IMR-90 (cell line): ENCODE data around the gene DPYSL3. TPM values are rescaled to one million over a fixed set of nuclear protein-coding genes. Genes with fewer than 3 reads are reported as not detected.

Experiments used
- ATAC-seq: fragments of 200-7000 bp; cut with Tn5 transposase; 2 replicates; pipeline ENCODE4 v1.9.1; 2020; ENCODE audit warnings: low read depth, mild to moderate bottlenecking, moderate library complexity
- BruUV-seq: library from RNA; stranded (reverse); fragments of 400-500 nt; replicated peaks from 2 replicates; lab custom pipeline; 2021; lab: Mats Ljungman, UMichigan
- CTCF ChIA-PET: fragments of 300-600 bp; formaldehyde crosslinking; extraction: SDS; loops from one replicate; lab custom pipeline; 2021; ENCODE audit warnings: antibody characterized with exemption; lab: Yijun Ruan, JAX
- POLR2A ChIA-PET: fragments of 300-600 bp; sonication (Branson Sonifier 250); formaldehyde crosslinking; loops from one replicate; lab custom pipeline; 2022; ENCODE audit warnings: antibody characterized with exemption; ENCODE audit not compliant: unreplicated experiment; lab: Charles Lee
- DNase-seq: peaks from one replicate; pipeline ENCODE4 v3.0.0; 2013
- H2AFZ ChIP-seq: replicated peaks from 2 replicates; pipeline ENCODE3; 2013; ENCODE audit warnings: low read length, mild to moderate bottlenecking; ENCODE audit not compliant: poor library complexity
- H2AK5ac ChIP-seq: 2 replicates; pipeline ENCODE4 v1.6.1; 2013; ENCODE audit warnings: low read depth, low read length, inconsistent platforms
- H2AK9ac ChIP-seq: replicated peaks from 2 replicates; pipeline ENCODE3; 2013; ENCODE audit warnings: mild to moderate bottlenecking, low read depth, low read length, moderate library complexity; ENCODE audit not compliant: poor library complexity
- H2BK120ac ChIP-seq: 2 replicates; pipeline ENCODE4 v1.6.1; 2013; ENCODE audit warnings: low read depth, low read length, inconsistent platforms
- H2BK15ac ChIP-seq: 3 replicates; pipeline ENCODE4 v1.6.1; 2013; ENCODE audit warnings: low read depth, low read length, inconsistent platforms
- H2BK20ac ChIP-seq: 2 replicates; pipeline ENCODE4 v1.6.1; 2013; ENCODE audit warnings: low read depth, mild to moderate bottlenecking, inconsistent platforms, low read length, moderate library complexity
- H2BK5ac ChIP-seq: 2 replicates; pipeline ENCODE4 v1.6.1; 2013; ENCODE audit warnings: mild to moderate bottlenecking, low read depth, low read length, inconsistent platforms; ENCODE audit not compliant: poor library complexity, severe bottlenecking
- H3K14ac ChIP-seq: replicated peaks from 2 replicates; pipeline ENCODE4 v1.6.1; 2013; ENCODE audit warnings: low read depth, low read length, inconsistent platforms
- H3K18ac ChIP-seq: 2 replicates; pipeline ENCODE4 v1.6.1; 2013; ENCODE audit warnings: low read depth, low read length, control low read depth
- H3K23ac ChIP-seq: 2 replicates; pipeline ENCODE4 v1.6.1; 2013; ENCODE audit warnings: low read depth, low read length, inconsistent platforms
- H3K27ac ChIP-seq: 2 replicates; pipeline ENCODE4 v1.5.1; 2013; ENCODE audit warnings: mild to moderate bottlenecking, control low read depth, low read length; ENCODE audit not compliant: insufficient read depth
- H3K27me3 ChIP-seq: 2 replicates; pipeline ENCODE4 v1.6.1; 2013; ENCODE audit warnings: low read length; ENCODE audit not compliant: control insufficient read depth, insufficient read depth
- H3K36me3 ChIP-seq: 2 replicates; pipeline ENCODE4 v1.6.1; 2013; ENCODE audit warnings: low read length, mixed read lengths; ENCODE audit not compliant: control insufficient read depth, insufficient read depth
- H3K4ac ChIP-seq: 2 replicates; pipeline ENCODE4 v1.6.1; 2013; ENCODE audit warnings: low read depth, low read length, inconsistent platforms
- H3K4me1 ChIP-seq: 2 replicates; pipeline ENCODE4 v1.6.1; 2013; ENCODE audit warnings: low read length, mixed read lengths; ENCODE audit not compliant: control insufficient read depth, insufficient read depth
- H3K4me2 ChIP-seq: 2 replicates; pipeline ENCODE4 v1.6.1; 2013; ENCODE audit warnings: low read depth, mild to moderate bottlenecking, control low read depth, low read length, moderate library complexity
- H3K4me3 ChIP-seq: 2 replicates; pipeline ENCODE4 v1.5.1; 2013; ENCODE audit warnings: low read depth, mild to moderate bottlenecking, control low read depth, low read length, moderate library complexity; ENCODE audit not compliant: insufficient read depth
- H3K56ac ChIP-seq: 2 replicates; pipeline ENCODE4 v1.6.1; 2013; ENCODE audit warnings: low read length, inconsistent platforms; ENCODE audit not compliant: insufficient read depth; ENCODE audit errors: extremely low read depth
- H3K79me1 ChIP-seq, 2 experiments: 2 replicates each; pipeline ENCODE4 v1.6.1; 2013; ENCODE audit warnings: low read length in 2 of 2, inconsistent platforms in 1 of 2, low read depth in 1 of 2
- H3K9ac ChIP-seq: 2 replicates; pipeline ENCODE4 v1.6.1; 2013; ENCODE audit warnings: low read depth, low read length, control low read depth
- H3K9me1 ChIP-seq: 2 replicates; pipeline ENCODE4 v1.6.1; 2013; ENCODE audit warnings: low read length, inconsistent platforms; ENCODE audit not compliant: insufficient read depth
- H3K9me3 ChIP-seq: 2 replicates; pipeline ENCODE4 v1.6.1; 2013; ENCODE audit warnings: low read length; ENCODE audit not compliant: control insufficient read depth, insufficient read depth
- H4K20me1 ChIP-seq: 2 replicates; pipeline ENCODE4 v1.6.1; 2013; ENCODE audit warnings: low read length, inconsistent platforms; ENCODE audit not compliant: insufficient read depth
- H4K5ac ChIP-seq: 2 replicates; pipeline ENCODE4 v1.6.1; 2013; ENCODE audit warnings: mild to moderate bottlenecking, low read depth, low read length, control low read depth
- H4K8ac ChIP-seq, 2 experiments: 2 replicates each; pipeline ENCODE4 v1.6.1; 2013; ENCODE audit warnings: low read depth in 2 of 2, low read length in 2 of 2, control low read depth in 1 of 2, inconsistent platforms in 1 of 2
- H4K91ac ChIP-seq: 2 replicates; pipeline ENCODE4 v1.6.1; 2013; ENCODE audit warnings: low read depth, low read length, inconsistent platforms; ENCODE audit not compliant: insufficient read depth
- BHLHE40 ChIP-seq: fragments of 150-350 bp; IDR thresholded peaks from 2 replicates; pipeline ENCODE4 v1.6.1; 2016; ENCODE audit warnings: mild to moderate bottlenecking, low read depth, low read length
- FOS ChIP-seq: fragments of 150-350 bp; IDR thresholded peaks from 2 replicates; pipeline ENCODE4 v1.6.1; 2016; ENCODE audit warnings: low read depth, low read length
- MAFK ChIP-seq: IDR thresholded peaks from 2 replicates; pipeline ENCODE4 v1.6.1; 2012; ENCODE audit warnings: low read depth, low read length, improper control_type of control experiment
- MXI1 ChIP-seq: IDR thresholded peaks from 2 replicates; pipeline ENCODE4 v1.6.1; 2012; ENCODE audit warnings: low read depth, mild to moderate bottlenecking, low read length, moderate library complexity, borderline replicate concordance
- POLR2A ChIP-seq: IDR thresholded peaks from 2 replicates; pipeline ENCODE4 v1.6.1; 2012; ENCODE audit warnings: mild to moderate bottlenecking, low read depth, low read length
- RAD21 ChIP-seq: IDR thresholded peaks from 2 replicates; pipeline ENCODE4 v1.6.1; 2012; ENCODE audit warnings: low read length, improper control_type of control experiment
- RCOR1 ChIP-seq: IDR thresholded peaks from 2 replicates; pipeline ENCODE4 v1.6.1; 2012; ENCODE audit warnings: mild to moderate bottlenecking, low read length, improper control_type of control experiment; ENCODE audit not compliant: insufficient replicate concordance
- RFX5 ChIP-seq: IDR thresholded peaks from 2 replicates; pipeline ENCODE4 v1.8.0; 2012; ENCODE audit warnings: low read depth, mild to moderate bottlenecking, low read length, moderate library complexity
- SMC3 ChIP-seq: fragments of 150-350 bp; IDR thresholded peaks from 2 replicates; pipeline ENCODE4 v1.6.1; 2016; ENCODE audit warnings: low read depth, mild to moderate bottlenecking, antibody characterized with exemption, low read length, moderate library complexity
- WGBS, 2 experiments: methylation state at CpG; one replicate each; pipeline versions ENCODE4 v1.1.5 to v1.1.7; 2013; ENCODE audit warnings: missing lambda C conversion rate in 2 of 2; ENCODE audit not compliant: insufficient read length in 1 of 2; ENCODE audit errors: extremely low coverage in 2 of 2; 5-methylcytosine and 5-hydroxymethylcytosine counted together
- dilution Hi-C: fragments of 300-500 bp; cut with HindIII; formaldehyde crosslinking; loops from one replicate; pipeline ENCODE4 v1.14.3; 2018; ENCODE audit warnings: low sequenced_read_pairs; ENCODE audit not compliant: unreplicated experiment
- in situ Hi-C: fragments of 300-500 bp; cut with MboI; formaldehyde crosslinking; loops from 3 replicates; pipeline ENCODE4 v1.14.3; 2019; ENCODE audit warnings: low sequenced_read_pairs, inconsistent platforms, mixed read lengths
- intact Hi-C: fragments of 100-400 bp; cut with micrococcal nuclease; formaldehyde crosslinking; loops from 2 replicates; pipeline ENCODE4 v1.10.0; 2022
- polyA plus RNA-seq, 3 experiments: library from polyadenylated mRNA; depleted of rRNA; stranded (reverse); fragments of >200 nt; gene quantifications; 2 replicates each; pipeline ENCODE4 v1.2.3, GENCODE V29; 2012; ENCODE audit warnings: low replicate concordance in 1 of 3
- total RNA-seq: library from RNA; depleted of rRNA; stranded (reverse); fragments of >200 nt; gene quantifications from 2 replicates; pipeline ENCODE4 v1.2.3, GENCODE V29; 2012
- TF ChIP-seq, protein P1 (sequence below): fragments of 150-350 bp; IDR thresholded peaks from 2 replicates; pipeline ENCODE4 v1.6.1; 2016; ENCODE audit warnings: low read depth, mild to moderate bottlenecking, low read length, moderate library complexity, borderline replicate concordance
- TF ChIP-seq, protein P2 (sequence below): fragments of 150-350 bp; IDR thresholded peaks from 2 replicates; pipeline ENCODE4 v1.6.1; 2017; ENCODE audit warnings: mild to moderate bottlenecking, antibody characterized with exemption, low read length, low read depth

The DPYSL3 gene
- total and polyA plus RNA-seq, 2 of the 4 experiments (the other 2 are of a cell fraction), result 50.2 to 60.9 TPM

DNA sequence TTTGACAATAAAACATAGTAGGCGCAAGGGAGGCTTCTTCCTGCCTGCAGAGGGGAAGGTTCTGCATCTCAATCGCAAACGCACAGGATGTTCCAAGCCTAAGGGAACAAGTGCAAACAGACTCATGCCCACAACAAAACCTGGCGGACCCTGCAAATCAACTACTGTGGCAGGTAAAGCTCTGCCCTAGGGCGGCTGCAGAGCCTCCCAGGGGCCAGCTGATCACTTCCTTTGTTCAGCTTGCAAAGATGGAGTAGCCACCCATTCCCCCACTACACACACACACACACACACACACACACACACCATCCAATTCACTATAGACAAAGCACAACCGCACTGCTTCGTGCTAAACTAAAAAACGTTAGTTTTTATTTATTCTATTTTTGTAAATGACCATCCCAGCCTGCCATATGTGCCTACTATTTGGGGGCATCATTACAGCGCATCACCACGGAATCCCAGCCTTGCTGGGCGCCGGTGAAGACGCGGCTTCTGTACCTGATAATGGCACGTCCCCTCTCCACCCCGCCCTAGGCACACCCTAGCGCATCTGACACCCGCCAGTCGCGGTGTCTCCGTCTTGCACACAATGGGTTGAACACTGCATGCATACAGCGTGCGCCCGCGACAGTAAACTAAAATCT lies 57.6 kb downstream of the DPYSL3 start:
- ATAC-seq (no peak), DNase-seq (no peak)
- Histone ChIP-seq H3K23ac (0 out of 2 replicates have a peak overlapping the region, but pooled peaks have one; percentile 14), H3K4ac (peak overlapping the region; percentile 52; the same call in 1 of the 2 replicates), H2BK5ac (no peak overlapping the region), H2AFZ (peak overlapping the region; percentile 90), H3K18ac (no peak overlapping the region), H3K56ac (no peak overlapping the region), H4K5ac (no peak overlapping the region), H4K91ac (no peak overlapping the region), H2BK15ac (no peak overlapping the region), H3K9me1 (no peaks in the 10 kb centered on the region), H4K8ac (0 out of 4 replicates have a peak overlapping the region, but pooled peaks of 1 of the 2 experiments have one; percentile 7), H3K4me1 (peaks cover 8% of the 10 kb centered on the region), H3K4me3 (peak overlapping the region; percentile 96), H3K27ac (no peak overlapping the region), H2AK5ac (peak overlapping the region; percentile 4; the same call in 1 of the 2 replicates), H3K79me1 (peaks cover 31 to 55% of the 10 kb centered on the region in 2 experiments), H3K4me2 (peak overlapping the region; percentile 94), H3K9me3 (no peaks in the 10 kb centered on the region), H3K27me3 (no peaks in the 10 kb centered on the region; the same call in 1 of the 2 replicates), H2AK9ac (peak overlapping the region; percentile 81), H2BK120ac (no peak overlapping the region), H4K20me1 (peaks cover 9% of the 10 kb centered on the region; the same call in 1 of the 2 replicates), H3K36me3 (no peaks in the 10 kb centered on the region), H3K14ac (no peak overlapping the region; the same call in 1 of the 2 replicates), H3K9ac (peak overlapping the region; percentile 76; the same call in 1 of the 2 replicates), H2BK20ac (no peak overlapping the region)
- ChIA-PET CTCF (interaction anchor here (0.9 kb wide), 1 partner anchor 34 kb away, joined by 4 read pairs; no protein-coding TSS in a partner anchor), POLR2A (no interaction called here)
- WGBS, 2 experiments, result 100% methylated on average over 1 of the region's 25 CpGs; no CpG with 5 or more reads in 1 of the 2 experiments
- intact Hi-C loops, result loop anchor here (5.0 kb wide), 1 partner anchor 50 kb away; no protein-coding TSS in a partner anchor
- BruUV-seq, result no TSS peak
- in situ Hi-C loops, result loop anchor here (5.0 kb wide), 1 partner anchor 110 kb away; no protein-coding TSS in a partner anchor
- dilution Hi-C loops, result no loop called here
- TF ChIP-seq, protein P1, sequence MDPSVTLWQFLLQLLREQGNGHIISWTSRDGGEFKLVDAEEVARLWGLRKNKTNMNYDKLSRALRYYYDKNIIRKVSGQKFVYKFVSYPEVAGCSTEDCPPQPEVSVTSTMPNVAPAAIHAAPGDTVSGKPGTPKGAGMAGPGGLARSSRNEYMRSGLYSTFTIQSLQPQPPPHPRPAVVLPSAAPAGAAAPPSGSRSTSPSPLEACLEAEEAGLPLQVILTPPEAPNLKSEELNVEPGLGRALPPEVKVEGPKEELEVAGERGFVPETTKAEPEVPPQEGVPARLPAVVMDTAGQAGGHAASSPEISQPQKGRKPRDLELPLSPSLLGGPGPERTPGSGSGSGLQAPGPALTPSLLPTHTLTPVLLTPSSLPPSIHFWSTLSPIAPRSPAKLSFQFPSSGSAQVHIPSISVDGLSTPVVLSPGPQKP, result no peak
- TF ChIP-seq RAD21 (no peak), FOS (no peak), RCOR1 (no peak), MAFK (no peak), SMC3 (no peak), RFX5 (no peak), POLR2A (no peak), MXI1 (no peak), BHLHE40 (no peak)
- TF ChIP-seq, protein P2, sequence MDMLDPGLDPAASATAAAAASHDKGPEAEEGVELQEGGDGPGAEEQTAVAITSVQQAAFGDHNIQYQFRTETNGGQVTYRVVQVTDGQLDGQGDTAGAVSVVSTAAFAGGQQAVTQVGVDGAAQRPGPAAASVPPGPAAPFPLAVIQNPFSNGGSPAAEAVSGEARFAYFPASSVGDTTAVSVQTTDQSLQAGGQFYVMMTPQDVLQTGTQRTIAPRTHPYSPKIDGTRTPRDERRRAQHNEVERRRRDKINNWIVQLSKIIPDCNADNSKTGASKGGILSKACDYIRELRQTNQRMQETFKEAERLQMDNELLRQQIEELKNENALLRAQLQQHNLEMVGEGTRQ, result no peak
